ENCODE data around the gene CCDC63. TPM values are rescaled to one million over a fixed set of nuclear protein-coding genes. Genes with fewer than 3 reads are reported as not detected.

Gene CCDC63
- total and polyA plus RNA-seq, 9 of the 15 experiments (the other 6 are each of a cell fraction or from before 2014, with no cell fraction given): not detected

GRCh38 chr12:110862329-110862728 is 15.5 kb downstream of the CCDC63 start:
- Histone ChIP-seq H3K9ac (ENCODE audit: insufficient read depth in 1 of 2, low read depth in 2 of 2, low read length in 2 of 2) (no peak overlapping the region), H2AFZ (ENCODE audit: low read depth, low read length) (no peak overlapping the region), H3K79me2 (ENCODE audit: control insufficient read depth, insufficient read depth, low read length) (no peaks in the 10 kb centered on the region), H3K9me1 (ENCODE audit: control insufficient read depth, insufficient read depth, low read length) (no peaks in the 10 kb centered on the region), H4K20me1 (replicated peaks; ENCODE audit: control insufficient read depth, insufficient read depth, low read length) (no peaks in the 10 kb centered on the region), H3K4me2 (ENCODE audit: insufficient read depth, low read length) (no peak overlapping the region), H3K27me3 (ENCODE audit: control insufficient read depth in 2 of 2, insufficient read depth in 2 of 2, low read length in 2 of 2) (peaks cover 13 to 29% of the 10 kb centered on the region in 2 experiments), H3K36me3 (ENCODE audit: control insufficient read depth, insufficient read depth, low read length) (no peaks in the 10 kb centered on the region), H3K4me1 (replicated peaks in 1 of 2; ENCODE audit: control insufficient read depth in 2 of 2, insufficient read depth in 2 of 2, low read length in 2 of 2) (no peaks in the 10 kb centered on the region), H3K4me3 (no peak overlapping the region), H3K9me3 (replicated peaks; ENCODE audit: control insufficient read depth, insufficient read depth, low read depth, low read length) (no peaks in the 10 kb centered on the region), H3K27ac (ENCODE audit: extremely low read depth, low read depth, low read length) (no peak overlapping the region)
- WGBS (ENCODE audit: insufficient coverage, low coverage, missing lambda C conversion rate): 19% methylated on average over 9 of the region's 9 CpGs
- in situ Hi-C loops (cut with MboI) (no loop called here), intact Hi-C loops (cut with micrococcal nuclease) (no loop called here)
- no TSS peak for BruUV-seq (replicated peaks)
- no peak for FAIRE-seq
- ATAC-seq: no peak
- ChIA-PET POLR2A (interaction anchor here (0.6 kb wide), 1 partner anchor 167 kb away, joined by 3 read pairs; no protein-coding TSS in a partner anchor), CTCF (ENCODE audit: low intra/inter-chr PET ratio) (no interaction called here)
- DNase-seq (ENCODE audit: extremely low read depth in 1 of 4, low spot score in 3 of 4): no peak
- TF ChIP-seq HMG20B (CRISPR knock-in tag; IDR thresholded peaks at IDR 0.05): no peak
- no peak for TF ChIP-seq SMARCA5 (IDR thresholded peaks at IDR 0.05)
- TF ChIP-seq ZBTB43 (CRISPR knock-in tag; IDR thresholded peaks at IDR 0.05): no peak
- TF ChIP-seq SMARCA4 (IDR thresholded peaks at IDR 0.05): no peak
- no peak for TF ChIP-seq ZNF121 (CRISPR knock-in tag; conservative IDR thresholded peaks at IDR 0.05)
- TF ChIP-seq ZNF668 (CRISPR knock-in tag; IDR thresholded peaks at IDR 0.05): no peak
- TF ChIP-seq KAT8 (IDR thresholded peaks at IDR 0.05; ENCODE audit: low read depth): no peak
- TF ChIP-seq RB1 (IDR thresholded peaks at IDR 0.05; ENCODE audit: low read depth): no peak
- no peak for TF ChIP-seq NR2C2 (CRISPR knock-in tag; IDR thresholded peaks at IDR 0.05)
- no peak for TF ChIP-seq NR2C2 (tag; IDR thresholded peaks at IDR 0.05)
- TF ChIP-seq ATF7 (IDR thresholded peaks at IDR 0.05): no peak
- no peak for TF ChIP-seq SREBF1 (IDR thresholded peaks at IDR 0.05; ENCODE audit: borderline replicate concordance, low read depth, low read length)
- TF ChIP-seq POLR2H (tag; IDR thresholded peaks at IDR 0.05; ENCODE audit: low read depth): no peak
- TF ChIP-seq ZNF274 (IDR thresholded peaks at IDR 0.05; ENCODE audit: borderline replicate concordance, low read depth, low read length): no peak
- no peak for TF ChIP-seq C11orf30 (IDR thresholded peaks at IDR 0.05; ENCODE audit: low read depth)

Measured in K562 (cell line).